HEK293 (cell line): ENCODE measurements around the gene GPR141.

Experiments used
- CTCF ChIA-PET: fragments of 350-600 bp; formaldehyde crosslinking; extraction: SDS; loops from one replicate; lab custom pipeline; 2021; ENCODE audit warnings: antibody characterized with exemption; lab: Yijun Ruan, JAX
- POLR2A ChIA-PET: fragments of 300-600 bp; formaldehyde crosslinking; extraction: SDS; loops from one replicate; lab custom pipeline; 2020; ENCODE audit warnings: antibody characterized with exemption, inconsistent platforms; lab: Yijun Ruan, JAX
- H3K27ac ChIP-seq: fragments of 200-500 bp; sonication (Bioruptor generic); 2 replicates; pipeline ENCODE4 v1.5.1; 2014; ENCODE audit warnings: low read depth, low read length, control low read depth, inconsistent platforms; ENCODE audit errors: extremely low read depth
- H3K36me3 ChIP-seq, 2 experiments: fragments of 200-500 bp in 1 of 2; sonication (Bioruptor generic) in 1 of 2; 1 replicate in 1 of 2; 2 replicates in 1 of 2; pipeline ENCODE4 v1.5.1; 2014 to 2017; ENCODE audit warnings: inconsistent platforms in 2 of 2, low read length in 2 of 2; ENCODE audit not compliant: control insufficient read depth in 2 of 2, insufficient read depth in 1 of 2
- H3K4me1 ChIP-seq: fragments of 200-500 bp; sonication (Bioruptor generic); 2 replicates; pipeline ENCODE4 v1.5.1; 2014; ENCODE audit warnings: mild to moderate bottlenecking, low read length, inconsistent platforms; ENCODE audit not compliant: control insufficient read depth, insufficient read depth
- H3K4me3 ChIP-seq: 2 replicates; pipeline ENCODE4 v1.5.1; 2011; ENCODE audit warnings: low read depth, mild to moderate bottlenecking, control low read depth, low read length, moderate library complexity
- H3K9me3 ChIP-seq: fragments of 200-500 bp; sonication (Bioruptor generic); 2 replicates; pipeline ENCODE4 v1.5.1; 2014; ENCODE audit warnings: low read depth, low read length, inconsistent platforms; ENCODE audit not compliant: control insufficient read depth, insufficient read depth
- GFI1B ChIP-seq: fragments of 450-650 bp; formaldehyde crosslinking; IDR thresholded peaks from 2 replicates; pipeline ENCODE4 v1.5.1; 2016; ENCODE audit warnings: missing biosample characterization, missing genetic modification characterization
- GLIS1 ChIP-seq: fragments of 450-650 bp; formaldehyde crosslinking; IDR thresholded peaks from 2 replicates; pipeline ENCODE4 v1.5.1; 2016; ENCODE audit warnings: missing biosample characterization, missing genetic modification characterization
- KLF1 ChIP-seq: fragments of 450-650 bp; formaldehyde crosslinking; IDR thresholded peaks from 2 replicates; pipeline ENCODE4 v1.5.1; 2016; ENCODE audit warnings: missing biosample characterization, missing genetic modification characterization
- OVOL3 ChIP-seq: fragments of 450-650 bp; formaldehyde crosslinking; IDR thresholded peaks from 2 replicates; pipeline ENCODE4 v1.5.1; 2016; ENCODE audit warnings: missing biosample characterization, missing genetic modification characterization
- WT1 ChIP-seq: fragments of 450-650 bp; formaldehyde crosslinking; IDR thresholded peaks from 2 replicates; pipeline ENCODE4 v1.5.1; 2016; ENCODE audit warnings: missing biosample characterization, missing genetic modification characterization
- ZFHX2 ChIP-seq: fragments of 450-650 bp; formaldehyde crosslinking; conservative IDR thresholded peaks from 2 replicates; pipeline ENCODE4 v1.5.1; 2016; ENCODE audit warnings: missing biosample characterization, missing genetic modification characterization
- ZFP3 ChIP-seq: fragments of 450-650 bp; formaldehyde crosslinking; IDR thresholded peaks from 2 replicates; pipeline ENCODE4 v1.5.1; 2016; ENCODE audit warnings: low read depth, missing biosample characterization, missing genetic modification characterization
- ZIC2 ChIP-seq: fragments of 450-650 bp; formaldehyde crosslinking; IDR thresholded peaks from 2 replicates; pipeline ENCODE4 v1.5.1; 2016; ENCODE audit warnings: missing biosample characterization, missing genetic modification characterization
- ZNF146 ChIP-seq: fragments of 450-650 bp; formaldehyde crosslinking; IDR thresholded peaks from 2 replicates; pipeline ENCODE4 v1.5.1; 2016; ENCODE audit warnings: missing biosample characterization, missing genetic modification characterization
- ZNF16 ChIP-seq: fragments of 450-650 bp; formaldehyde crosslinking; IDR thresholded peaks from 2 replicates; pipeline ENCODE4 v1.5.1; 2016; ENCODE audit warnings: low read depth, missing biosample characterization, missing genetic modification characterization
- ZNF2 ChIP-seq: fragments of 450-650 bp; formaldehyde crosslinking; IDR thresholded peaks from 2 replicates; pipeline ENCODE4 v1.5.1; 2016; ENCODE audit warnings: missing biosample characterization, missing genetic modification characterization
- ZNF239 ChIP-seq: fragments of 450-650 bp; formaldehyde crosslinking; IDR thresholded peaks from 2 replicates; pipeline ENCODE4 v1.5.1; 2016; ENCODE audit warnings: missing biosample characterization, missing genetic modification characterization
- ZNF24 ChIP-seq: fragments of 450-650 bp; formaldehyde crosslinking; IDR thresholded peaks from 2 replicates; pipeline ENCODE4 v1.5.1; 2016; ENCODE audit warnings: missing biosample characterization, missing genetic modification characterization
- ZNF266 ChIP-seq: fragments of 450-650 bp; formaldehyde crosslinking; IDR thresholded peaks from 2 replicates; pipeline ENCODE4 v1.5.1; 2016; ENCODE audit warnings: missing biosample characterization, missing genetic modification characterization, low read depth
- ZNF302 ChIP-seq: fragments of 450-650 bp; formaldehyde crosslinking; IDR thresholded peaks from 2 replicates; pipeline ENCODE4 v1.5.1; 2016; ENCODE audit warnings: missing biosample characterization, missing genetic modification characterization, low read depth
- ZNF324 ChIP-seq: fragments of 450-650 bp; formaldehyde crosslinking; IDR thresholded peaks from 2 replicates; pipeline ENCODE4 v1.5.1; 2016; ENCODE audit warnings: missing biosample characterization, missing genetic modification characterization
- ZNF335 ChIP-seq: fragments of 450-650 bp; formaldehyde crosslinking; conservative IDR thresholded peaks from 2 replicates; pipeline ENCODE4 v1.5.1; 2016; ENCODE audit warnings: missing biosample characterization, missing genetic modification characterization
- ZNF391 ChIP-seq: fragments of 450-650 bp; formaldehyde crosslinking; IDR thresholded peaks from 2 replicates; pipeline ENCODE4 v1.5.1; 2016; ENCODE audit warnings: low read depth, missing biosample characterization, missing genetic modification characterization, borderline replicate concordance
- ZNF404 ChIP-seq: fragments of 450-650 bp; formaldehyde crosslinking; IDR thresholded peaks from 2 replicates; pipeline ENCODE4 v1.5.1; 2017; ENCODE audit warnings: missing biosample characterization, missing genetic modification characterization
- ZNF610 ChIP-seq: fragments of 450-650 bp; formaldehyde crosslinking; IDR thresholded peaks from 2 replicates; pipeline ENCODE4 v1.5.1; 2016; ENCODE audit warnings: missing biosample characterization, missing genetic modification characterization, borderline replicate concordance
- ZNF677 ChIP-seq: fragments of 450-650 bp; IDR thresholded peaks from 2 replicates; pipeline ENCODE4 v1.5.0; 2018; ENCODE audit warnings: missing biosample characterization, mild to moderate bottlenecking, missing genetic modification characterization, moderate library complexity
- ZNF768 ChIP-seq: fragments of 450-650 bp; formaldehyde crosslinking; IDR thresholded peaks from 2 replicates; pipeline ENCODE4 v1.5.1; 2018; ENCODE audit warnings: missing biosample characterization, mild to moderate bottlenecking, missing genetic modification characterization
- TF ChIP-seq, protein P1 (sequence below): fragments of 450-650 bp; formaldehyde crosslinking; IDR thresholded peaks from 2 replicates; pipeline ENCODE4 v1.5.1; 2017; ENCODE audit warnings: missing biosample characterization, missing genetic modification characterization
- TF ChIP-seq, protein P2 (sequence below): fragments of 450-650 bp; formaldehyde crosslinking; IDR thresholded peaks from 2 replicates; pipeline ENCODE4 v1.5.1; 2017; ENCODE audit warnings: missing biosample characterization, mild to moderate bottlenecking, missing genetic modification characterization, moderate library complexity
- TF ChIP-seq, protein P3 (sequence below): fragments of 450-650 bp; IDR thresholded peaks from 2 replicates; pipeline ENCODE4 v1.5.1; 2018; ENCODE audit warnings: missing biosample characterization, mild to moderate bottlenecking, missing genetic modification characterization
- TF ChIP-seq, protein P4 (sequence below): IDR thresholded peaks from 2 replicates; pipeline ENCODE4 v1.6.1; 2011; ENCODE audit warnings: mild to moderate bottlenecking, low read depth, low read length, borderline replicate concordance
- TF ChIP-seq, protein P5 (sequence below): fragments of 450-650 bp; formaldehyde crosslinking; IDR thresholded peaks from 2 replicates; pipeline ENCODE4 v1.5.1; 2016; ENCODE audit warnings: missing biosample characterization, missing genetic modification characterization, low read depth

GPR141 gene

DNA sequence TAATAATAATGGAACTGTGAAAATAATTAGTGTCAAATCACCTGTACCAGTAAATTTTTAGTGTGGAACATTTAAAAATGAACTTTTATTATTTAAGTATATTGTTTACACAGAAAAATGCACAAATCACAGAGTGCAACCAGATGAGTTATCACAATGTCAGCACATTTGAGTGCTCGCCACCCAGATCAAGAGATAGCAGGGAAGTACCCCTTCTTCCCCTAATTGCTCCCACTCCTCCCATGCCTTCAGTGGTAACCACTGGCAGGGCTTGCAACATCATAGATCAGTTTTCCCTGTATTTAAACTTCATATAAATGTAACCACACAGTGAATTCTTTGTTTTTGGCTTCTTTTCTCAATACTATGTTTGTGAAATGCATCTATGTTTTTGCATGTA, 7.8 kb upstream of the GPR141 start (continued):
- TF ChIP-seq, protein P1, sequence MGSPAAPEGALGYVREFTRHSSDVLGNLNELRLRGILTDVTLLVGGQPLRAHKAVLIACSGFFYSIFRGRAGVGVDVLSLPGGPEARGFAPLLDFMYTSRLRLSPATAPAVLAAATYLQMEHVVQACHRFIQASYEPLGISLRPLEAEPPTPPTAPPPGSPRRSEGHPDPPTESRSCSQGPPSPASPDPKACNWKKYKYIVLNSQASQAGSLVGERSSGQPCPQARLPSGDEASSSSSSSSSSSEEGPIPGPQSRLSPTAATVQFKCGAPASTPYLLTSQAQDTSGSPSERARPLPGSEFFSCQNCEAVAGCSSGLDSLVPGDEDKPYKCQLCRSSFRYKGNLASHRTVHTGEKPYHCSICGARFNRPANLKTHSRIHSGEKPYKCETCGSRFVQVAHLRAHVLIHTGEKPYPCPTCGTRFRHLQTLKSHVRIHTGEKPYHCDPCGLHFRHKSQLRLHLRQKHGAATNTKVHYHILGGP (tag by site-specific recombination) = no peak
- TF ChIP-seq, protein P2, sequence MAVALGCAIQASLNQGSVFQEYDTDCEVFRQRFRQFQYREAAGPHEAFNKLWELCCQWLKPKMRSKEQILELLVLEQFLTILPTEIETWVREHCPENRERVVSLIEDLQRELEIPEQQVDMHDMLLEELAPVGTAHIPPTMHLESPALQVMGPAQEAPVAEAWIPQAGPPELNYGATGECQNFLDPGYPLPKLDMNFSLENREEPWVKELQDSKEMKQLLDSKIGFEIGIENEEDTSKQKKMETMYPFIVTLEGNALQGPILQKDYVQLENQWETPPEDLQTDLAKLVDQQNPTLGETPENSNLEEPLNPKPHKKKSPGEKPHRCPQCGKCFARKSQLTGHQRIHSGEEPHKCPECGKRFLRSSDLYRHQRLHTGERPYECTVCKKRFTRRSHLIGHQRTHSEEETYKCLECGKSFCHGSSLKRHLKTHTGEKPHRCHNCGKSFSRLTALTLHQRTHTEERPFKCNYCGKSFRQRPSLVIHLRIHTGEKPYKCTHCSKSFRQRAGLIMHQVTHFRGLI (tag by site-specific recombination) = no peak
- no peak for TF ChIP-seq ZNF324 (tag by site-specific recombination)
- TF ChIP-seq GFI1B (tag by site-specific recombination) = no peak
- TF ChIP-seq ZNF391 (tag by site-specific recombination) = no peak
- no peak for TF ChIP-seq ZNF610 (tag by site-specific recombination)

DNA sequence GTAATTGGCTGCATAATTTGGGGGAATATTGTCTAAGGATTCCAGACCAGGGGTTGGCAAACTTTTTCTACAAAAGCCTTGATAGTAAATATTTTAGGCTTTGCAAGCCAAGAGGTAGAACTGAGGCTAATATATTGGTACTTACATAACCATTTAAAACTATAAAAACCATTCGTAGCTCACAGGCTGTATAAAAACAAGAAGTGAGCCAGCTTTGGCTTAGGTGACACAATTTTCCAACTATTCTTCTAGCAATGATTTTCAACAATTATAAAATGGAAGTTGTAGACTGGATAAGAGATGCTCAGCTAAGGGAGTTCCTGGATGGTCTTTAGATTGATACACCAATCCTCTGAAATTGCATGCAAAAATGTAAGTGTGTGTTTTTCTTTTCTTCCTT, 1.4 kb downstream of the GPR141 start:
- ChIA-PET POLR2A (no interaction called here), CTCF (no interaction called here)
- Histone ChIP-seq H3K9me3 (no peaks in the 10 kb centered on the region), H3K36me3 (no peaks in the 10 kb centered on the region)
- TF ChIP-seq ZFHX2 (tag by site-specific recombination) (no peak), ZNF239 (no peak), KLF1 (tag by site-specific recombination) (no peak), ZNF391 (tag by site-specific recombination) (no peak), ZNF2 (no peak), GLIS1 (tag by site-specific recombination) (no peak), ZNF16 (tag by site-specific recombination) (no peak)
- TF ChIP-seq, protein P3, sequence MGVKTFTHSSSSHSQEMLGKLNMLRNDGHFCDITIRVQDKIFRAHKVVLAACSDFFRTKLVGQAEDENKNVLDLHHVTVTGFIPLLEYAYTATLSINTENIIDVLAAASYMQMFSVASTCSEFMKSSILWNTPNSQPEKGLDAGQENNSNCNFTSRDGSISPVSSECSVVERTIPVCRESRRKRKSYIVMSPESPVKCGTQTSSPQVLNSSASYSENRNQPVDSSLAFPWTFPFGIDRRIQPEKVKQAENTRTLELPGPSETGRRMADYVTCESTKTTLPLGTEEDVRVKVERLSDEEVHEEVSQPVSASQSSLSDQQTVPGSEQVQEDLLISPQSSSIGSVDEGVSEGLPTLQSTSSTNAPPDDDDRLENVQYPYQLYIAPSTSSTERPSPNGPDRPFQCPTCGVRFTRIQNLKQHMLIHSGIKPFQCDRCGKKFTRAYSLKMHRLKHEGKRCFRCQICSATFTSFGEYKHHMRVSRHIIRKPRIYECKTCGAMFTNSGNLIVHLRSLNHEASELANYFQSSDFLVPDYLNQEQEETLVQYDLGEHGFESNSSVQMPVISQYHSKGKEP (tag by site-specific recombination) = no peak
- TF ChIP-seq, protein P4, sequence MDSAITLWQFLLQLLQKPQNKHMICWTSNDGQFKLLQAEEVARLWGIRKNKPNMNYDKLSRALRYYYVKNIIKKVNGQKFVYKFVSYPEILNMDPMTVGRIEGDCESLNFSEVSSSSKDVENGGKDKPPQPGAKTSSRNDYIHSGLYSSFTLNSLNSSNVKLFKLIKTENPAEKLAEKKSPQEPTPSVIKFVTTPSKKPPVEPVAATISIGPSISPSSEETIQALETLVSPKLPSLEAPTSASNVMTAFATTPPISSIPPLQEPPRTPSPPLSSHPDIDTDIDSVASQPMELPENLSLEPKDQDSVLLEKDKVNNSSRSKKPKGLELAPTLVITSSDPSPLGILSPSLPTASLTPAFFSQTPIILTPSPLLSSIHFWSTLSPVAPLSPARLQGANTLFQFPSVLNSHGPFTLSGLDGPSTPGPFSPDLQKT = no peak
- TF ChIP-seq, all 188 proteins: peak for 0
- Histone ChIP-seq H3K4me1 (no peaks in the 10 kb centered on the region), H3K4me3 (no peak overlapping the region), H3K27ac (no peak overlapping the region)

DNA sequence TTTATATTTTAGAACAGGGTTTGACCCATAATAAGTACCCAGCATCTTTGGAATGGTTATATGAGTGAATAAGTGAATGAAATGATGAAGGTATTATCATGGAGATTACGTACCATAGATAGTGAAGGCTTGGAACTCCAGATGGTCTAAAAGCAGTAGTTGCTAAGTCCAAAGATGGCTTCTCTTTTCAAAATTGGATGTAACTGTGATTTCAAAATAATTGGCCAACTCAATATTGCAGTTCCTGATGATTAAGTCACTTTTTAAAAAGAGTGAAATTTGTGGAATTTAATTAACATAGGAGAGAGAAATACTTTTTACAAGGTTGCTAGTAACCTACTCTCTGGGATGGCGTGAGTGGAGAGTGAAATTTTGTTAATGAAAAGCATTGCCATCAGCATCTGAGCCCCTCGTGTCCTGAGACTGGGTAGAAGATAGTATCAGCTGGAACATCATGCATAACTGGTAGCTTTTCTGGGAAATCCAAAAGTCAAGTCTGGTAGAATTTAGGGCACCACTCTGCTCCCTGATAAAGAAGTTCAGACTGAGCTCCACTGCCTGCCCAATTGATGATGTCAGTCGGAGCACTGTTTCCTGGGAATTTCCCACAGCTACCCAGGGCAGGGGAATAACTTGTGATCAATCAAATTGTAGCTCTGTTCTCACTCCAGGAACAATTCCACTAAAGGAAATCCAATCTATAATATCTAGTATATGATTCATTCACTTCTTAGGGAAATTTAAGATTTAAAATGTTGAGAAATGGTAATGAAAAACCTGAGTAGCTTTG, 3.2 kb downstream of the GPR141 start:
- Histone ChIP-seq H3K4me1 (no peaks in the 10 kb centered on the region), H3K36me3 (no peaks in the 10 kb centered on the region), H3K4me3 (no peak overlapping the region), H3K9me3 (no peaks in the 10 kb centered on the region), H3K27ac (no peak overlapping the region)
- no peak for TF ChIP-seq WT1 (tag by site-specific recombination)
- TF ChIP-seq OVOL3 (tag by site-specific recombination) = no peak
- no peak for TF ChIP-seq ZNF146
- no peak for TF ChIP-seq ZIC2 (tag by site-specific recombination)
- TF ChIP-seq, protein P5, sequence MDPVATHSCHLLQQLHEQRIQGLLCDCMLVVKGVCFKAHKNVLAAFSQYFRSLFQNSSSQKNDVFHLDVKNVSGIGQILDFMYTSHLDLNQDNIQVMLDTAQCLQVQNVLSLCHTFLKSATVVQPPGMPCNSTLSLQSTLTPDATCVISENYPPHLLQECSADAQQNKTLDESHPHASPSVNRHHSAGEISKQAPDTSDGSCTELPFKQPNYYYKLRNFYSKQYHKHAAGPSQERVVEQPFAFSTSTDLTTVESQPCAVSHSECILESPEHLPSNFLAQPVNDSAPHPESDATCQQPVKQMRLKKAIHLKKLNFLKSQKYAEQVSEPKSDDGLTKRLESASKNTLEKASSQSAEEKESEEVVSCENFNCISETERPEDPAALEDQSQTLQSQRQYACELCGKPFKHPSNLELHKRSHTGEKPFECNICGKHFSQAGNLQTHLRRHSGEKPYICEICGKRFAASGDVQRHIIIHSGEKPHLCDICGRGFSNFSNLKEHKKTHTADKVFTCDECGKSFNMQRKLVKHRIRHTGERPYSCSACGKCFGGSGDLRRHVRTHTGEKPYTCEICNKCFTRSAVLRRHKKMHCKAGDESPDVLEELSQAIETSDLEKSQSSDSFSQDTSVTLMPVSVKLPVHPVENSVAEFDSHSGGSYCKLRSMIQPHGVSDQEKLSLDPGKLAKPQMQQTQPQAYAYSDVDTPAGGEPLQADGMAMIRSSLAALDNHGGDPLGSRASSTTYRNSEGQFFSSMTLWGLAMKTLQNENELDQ (tag by site-specific recombination) = no peak
- no peak for TF ChIP-seq ZFP3 (tag by site-specific recombination)
- TF ChIP-seq ZNF677 (tag by site-specific recombination) = no peak
- no peak for TF ChIP-seq ZNF266 (tag by site-specific recombination)
- no peak for TF ChIP-seq ZNF335 (tag by site-specific recombination)
- no peak for TF ChIP-seq ZNF302 (tag by site-specific recombination)
- TF ChIP-seq ZNF768 (tag by site-specific recombination) = no peak
- TF ChIP-seq ZNF24 (tag by site-specific recombination) = no peak
- no peak for TF ChIP-seq ZNF404 (tag by site-specific recombination)
- POLR2A ChIA-PET = no interaction called here
- CTCF ChIA-PET = no interaction called here
